NB4 (cell line): ENCODE results near the gene FAM53A.

Experiments
- DNase-seq: peaks from one replicate; pipeline ENCODE4 v3.0.0; 2010; ENCODE audit warnings: low read depth
- H3K4me3 ChIP-seq: one replicate; pipeline ENCODE4 v1.5.1; 2011; ENCODE audit warnings: mild to moderate bottlenecking, low read depth, low read length, moderate library complexity
- CTCF ChIP-seq: IDR thresholded peaks from one replicate; pipeline ENCODE4 v1.5.1; 2012; ENCODE audit warnings: low read depth, low read length
- MYC ChIP-seq: IDR thresholded peaks from 2 replicates; pipeline ENCODE4 v1.6.1; 2011; ENCODE audit warnings: low read depth, low read length
- POLR2A ChIP-seq: IDR thresholded peaks from 2 replicates; pipeline ENCODE4 v1.6.1; 2011; ENCODE audit warnings: mild to moderate bottlenecking; ENCODE audit not compliant: insufficient read length; ENCODE audit errors: extremely low read depth
- TF ChIP-seq, protein P1 (sequence below): IDR thresholded peaks from 2 replicates; pipeline ENCODE4 v1.6.1; 2011; ENCODE audit warnings: low read depth, low read length

Gene FAM53A

DNA sequence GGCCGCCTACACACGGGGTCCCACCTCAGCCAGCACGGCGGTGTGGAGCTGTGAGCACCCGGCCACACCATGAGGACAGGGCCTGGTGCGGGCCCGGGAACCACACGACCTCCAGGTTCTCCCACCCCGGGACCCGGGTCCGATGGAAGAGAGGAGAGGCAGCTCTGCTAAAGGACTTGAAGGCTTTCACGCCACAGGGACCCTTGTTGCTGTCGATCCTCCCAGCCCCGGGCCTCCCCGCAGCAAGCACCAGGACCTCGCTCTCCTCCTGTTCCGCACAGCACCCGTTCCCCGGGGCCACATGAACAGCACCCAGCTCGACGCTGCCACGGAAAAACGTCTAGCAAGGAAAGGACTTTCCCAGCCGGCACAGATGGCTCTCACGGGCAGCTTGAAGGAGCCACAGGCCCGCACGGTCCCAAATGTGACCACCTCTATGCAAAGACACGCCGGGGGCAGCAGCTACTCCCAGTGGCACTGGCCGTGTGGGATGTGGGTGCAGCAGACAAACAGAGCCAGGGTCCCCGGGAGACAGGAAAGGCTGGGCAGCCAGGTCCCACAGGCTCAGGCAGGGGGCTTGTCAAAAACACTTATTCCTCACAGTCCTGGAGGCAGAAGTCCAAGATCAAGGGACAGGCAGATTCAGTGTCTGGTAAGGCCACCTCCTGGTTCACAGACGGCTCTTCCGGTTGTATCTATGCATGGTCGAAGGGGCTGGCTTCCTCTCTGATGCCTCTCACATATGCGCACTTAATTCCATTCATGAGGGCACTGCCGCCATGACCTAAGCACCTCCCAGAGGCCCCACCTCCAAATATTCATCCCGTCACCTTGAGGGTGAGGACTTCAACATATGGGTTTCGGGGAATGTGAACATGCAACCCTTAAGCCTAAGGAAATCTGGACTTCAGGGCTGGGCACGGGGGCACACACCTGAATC lies 24.7 kb downstream of the FAM53A start:
- TF ChIP-seq CTCF (no peak), POLR2A (no peak), MYC (no peak)
- no peak for DNase-seq
- H3K4me3 ChIP-seq: no peak overlapping the region

DNA sequence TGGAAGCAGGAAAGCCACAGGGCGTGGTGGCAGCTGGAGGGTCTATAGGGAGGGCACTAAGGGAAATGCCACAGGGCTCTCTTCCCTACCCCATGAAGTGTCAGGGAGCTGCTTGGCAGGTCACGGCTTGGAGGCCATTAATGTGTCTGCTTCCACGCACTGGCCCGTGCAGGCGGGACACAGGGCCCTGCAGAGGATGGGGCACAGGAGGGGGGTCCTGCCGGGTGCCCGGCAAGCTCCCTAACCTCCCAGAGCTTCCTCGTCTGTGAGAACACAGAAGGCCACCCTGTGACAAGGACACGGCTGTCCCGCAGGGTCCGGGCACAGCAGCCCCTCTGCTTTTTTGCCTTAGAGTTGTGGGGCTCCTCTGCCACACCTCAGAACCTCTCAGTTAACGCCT lies 25.5 kb downstream of the FAM53A start:
- no peak overlapping the region for H3K4me3 ChIP-seq
- TF ChIP-seq POLR2A (no peak), MYC (no peak), CTCF (no peak)
- TF ChIP-seq, protein P1, sequence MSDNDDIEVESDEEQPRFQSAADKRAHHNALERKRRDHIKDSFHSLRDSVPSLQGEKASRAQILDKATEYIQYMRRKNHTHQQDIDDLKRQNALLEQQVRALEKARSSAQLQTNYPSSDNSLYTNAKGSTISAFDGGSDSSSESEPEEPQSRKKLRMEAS: no peak
- DNase-seq: no peak

DNA sequence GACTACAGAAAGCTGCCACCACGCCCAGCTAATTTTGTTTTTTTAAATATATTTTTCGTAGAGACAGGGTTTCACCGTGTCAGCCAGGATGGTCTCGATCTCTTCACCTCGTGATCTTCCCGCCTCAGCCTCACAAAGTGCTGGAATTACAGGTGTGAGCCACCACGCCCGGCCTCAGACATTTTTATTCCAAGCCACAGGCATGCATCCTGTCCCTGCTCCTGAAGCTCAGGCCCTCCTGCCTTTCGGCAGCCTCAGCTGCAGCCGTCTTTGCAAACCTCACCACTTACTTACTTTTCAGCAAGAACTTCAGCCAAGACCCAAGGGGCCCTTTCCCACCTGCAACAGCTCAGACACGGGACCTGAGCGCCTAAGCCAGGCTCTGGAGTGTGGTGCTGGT lies 26.0 kb downstream of the FAM53A start:
- no peak for DNase-seq
- no peak overlapping the region for H3K4me3 ChIP-seq
- TF ChIP-seq POLR2A (no peak), MYC (no peak), CTCF (no peak)
- TF ChIP-seq, protein P1: no peak

DNA sequence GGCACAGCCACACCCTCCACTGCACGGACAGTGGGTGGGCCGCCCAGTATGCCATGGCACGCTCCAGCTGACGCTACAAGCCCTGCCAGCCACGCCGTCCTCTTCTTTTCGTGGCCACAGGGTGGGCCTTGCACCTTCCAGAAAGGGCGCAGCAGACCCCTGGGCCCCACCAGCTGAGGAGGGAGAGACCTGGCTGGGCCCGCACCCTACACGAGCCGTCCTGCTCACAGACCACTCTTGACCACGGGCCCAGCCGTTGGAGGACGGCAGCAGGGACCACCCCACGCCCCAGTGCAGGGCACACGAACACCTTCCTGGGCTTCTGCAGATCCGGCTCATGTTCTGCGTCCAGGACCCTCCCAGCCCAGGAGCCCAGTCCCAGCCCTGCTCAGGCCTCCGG lies 27.1 kb downstream of the FAM53A start:
- TF ChIP-seq, protein P1: no peak
- no peak for TF ChIP-seq MYC
- no peak for TF ChIP-seq CTCF
- no peak for TF ChIP-seq POLR2A
- no peak overlapping the region for H3K4me3 ChIP-seq
- DNase-seq: no peak

DNA sequence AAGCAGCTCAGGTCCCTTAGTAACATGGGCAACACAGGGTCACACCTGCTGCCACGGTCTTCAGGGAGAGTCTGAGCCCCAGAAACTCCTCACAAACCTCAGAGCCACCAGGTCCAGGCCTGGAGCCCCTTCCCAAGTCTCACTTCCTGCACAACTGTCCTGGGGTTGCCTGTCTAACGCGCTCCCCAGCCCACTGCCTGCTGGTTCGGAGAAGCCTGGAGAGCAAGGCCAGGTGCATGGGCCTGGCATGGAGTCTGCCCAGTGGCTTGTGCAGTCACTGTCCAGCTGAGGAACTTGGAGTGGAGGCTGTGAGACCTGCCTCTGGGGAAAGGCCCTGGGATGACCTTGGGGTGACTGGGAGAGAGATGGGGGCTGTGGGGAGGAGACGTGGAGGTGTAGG lies 28.0 kb downstream of the FAM53A start:
- no peak for DNase-seq
- TF ChIP-seq CTCF (no peak), POLR2A (no peak), MYC (no peak)
- TF ChIP-seq, protein P1: no peak
- no peak overlapping the region for H3K4me3 ChIP-seq

DNA sequence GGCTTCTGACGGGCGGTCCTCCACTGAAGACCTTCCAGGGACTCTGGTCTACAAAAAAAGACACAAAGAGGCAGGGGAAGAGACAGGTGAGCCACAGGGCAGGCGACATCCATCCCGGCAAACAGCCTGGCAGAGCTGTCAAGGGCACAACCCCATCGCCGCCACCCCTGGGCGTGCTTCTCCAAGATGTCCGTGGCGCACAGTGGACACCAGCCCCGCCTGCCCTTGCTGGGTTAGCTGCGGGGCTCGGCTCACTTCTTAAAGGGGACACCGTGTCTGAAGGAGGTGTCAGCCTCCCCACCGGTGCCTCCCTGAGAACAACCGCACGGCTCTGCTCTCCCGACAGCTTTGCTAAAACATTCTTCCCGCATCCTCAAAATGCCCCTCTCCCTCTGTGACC lies 28.4 kb downstream of the FAM53A start:
- no peak for TF ChIP-seq CTCF
- TF ChIP-seq, protein P1: no peak
- TF ChIP-seq MYC: no peak
- no peak for TF ChIP-seq POLR2A
- H3K4me3 ChIP-seq: no peak overlapping the region
- DNase-seq: no peak
